HEK293T (cell line): ENCODE measurements around the gene GPRASP3.
"Not testable (repeated sequence)": the region's sequence is repeated elsewhere in the genome, so short reads cannot be mapped to it uniquely, and the experiment has no call there.

Experiments used
- CTCF ChIA-PET: fragments of 350-600 bp; formaldehyde crosslinking; extraction: SDS; loops from one replicate; lab custom pipeline; 2021; ENCODE audit warnings: antibody characterized with exemption, inconsistent platforms; lab: Yijun Ruan, JAX
- POLR2A ChIA-PET: fragments of 350-600 bp; formaldehyde crosslinking; extraction: SDS; loops from one replicate; lab custom pipeline; 2020; ENCODE audit warnings: antibody characterized with exemption, inconsistent platforms; lab: Yijun Ruan, JAX
- DNase-seq: peaks from one replicate; pipeline ENCODE4 v3.0.0; 2012; ENCODE audit warnings: mixed read lengths; ENCODE audit errors: extremely low spot score
- ARNT ChIP-seq: fragments of 450-650 bp; IDR thresholded peaks from 2 replicates; pipeline ENCODE4 v1.6.1; 2017; ENCODE audit warnings: mild to moderate bottlenecking
- BHLHE40 ChIP-seq: fragments of 450-650 bp; IDR thresholded peaks from 2 replicates; pipeline ENCODE4 v1.6.1; 2016; ENCODE audit warnings: mild to moderate bottlenecking, moderate library complexity, borderline replicate concordance
- CTBP1 ChIP-seq: fragments of 450-650 bp; IDR thresholded peaks from 2 replicates; pipeline ENCODE4 v1.6.1; 2016; ENCODE audit warnings: borderline replicate concordance
- ELF4 ChIP-seq: fragments of 450-650 bp; IDR thresholded peaks from 2 replicates; pipeline ENCODE4 v1.6.1; 2017; ENCODE audit warnings: antibody characterized with exemption
- FOXA1 ChIP-seq: fragments of 450-650 bp; IDR thresholded peaks from 2 replicates; pipeline ENCODE4 v1.6.1; 2016; ENCODE audit warnings: mild to moderate bottlenecking
- FOXK2 ChIP-seq: fragments of 450-650 bp; IDR thresholded peaks from 2 replicates; pipeline ENCODE4 v1.6.1; 2016; ENCODE audit warnings: mild to moderate bottlenecking
- FOXM1 ChIP-seq: fragments of 450-650 bp; IDR thresholded peaks from 2 replicates; pipeline ENCODE4 v1.6.1; 2017; ENCODE audit warnings: mild to moderate bottlenecking, borderline replicate concordance
- HDGF ChIP-seq: fragments of 450-650 bp; IDR thresholded peaks from 2 replicates; pipeline ENCODE4 v1.6.1; 2017; ENCODE audit warnings: antibody characterized with exemption, borderline replicate concordance
- L3MBTL2 ChIP-seq: fragments of 450-650 bp; conservative IDR thresholded peaks from 2 replicates; pipeline ENCODE4 v1.6.1; 2016; ENCODE audit warnings: mild to moderate bottlenecking
- LEF1 ChIP-seq: fragments of 450-650 bp; IDR thresholded peaks from 2 replicates; pipeline ENCODE4 v1.6.1; 2017; ENCODE audit warnings: mild to moderate bottlenecking, borderline replicate concordance
- NFRKB ChIP-seq: fragments of 450-650 bp; IDR thresholded peaks from 2 replicates; pipeline ENCODE4 v1.6.1; 2016; ENCODE audit warnings: mild to moderate bottlenecking, moderate library complexity
- SP1 ChIP-seq: fragments of 450-650 bp; IDR thresholded peaks from 2 replicates; pipeline ENCODE4 v1.6.1; 2017
- SUZ12 ChIP-seq: fragments of 450-650 bp; IDR thresholded peaks from 2 replicates; pipeline ENCODE4 v1.6.1; 2016; ENCODE audit warnings: mild to moderate bottlenecking
- TARDBP ChIP-seq: fragments of 450-650 bp; IDR thresholded peaks from 2 replicates; pipeline ENCODE4 v1.6.1; 2016
- ZNF384 ChIP-seq: fragments of 450-650 bp; IDR thresholded peaks from 2 replicates; pipeline ENCODE4 v1.6.1; 2016
- TF ChIP-seq, protein P1 (sequence below): fragments of 450-650 bp; IDR thresholded peaks from 2 replicates; pipeline ENCODE4 v1.6.1; 2016

GPRASP3 gene, protein sequence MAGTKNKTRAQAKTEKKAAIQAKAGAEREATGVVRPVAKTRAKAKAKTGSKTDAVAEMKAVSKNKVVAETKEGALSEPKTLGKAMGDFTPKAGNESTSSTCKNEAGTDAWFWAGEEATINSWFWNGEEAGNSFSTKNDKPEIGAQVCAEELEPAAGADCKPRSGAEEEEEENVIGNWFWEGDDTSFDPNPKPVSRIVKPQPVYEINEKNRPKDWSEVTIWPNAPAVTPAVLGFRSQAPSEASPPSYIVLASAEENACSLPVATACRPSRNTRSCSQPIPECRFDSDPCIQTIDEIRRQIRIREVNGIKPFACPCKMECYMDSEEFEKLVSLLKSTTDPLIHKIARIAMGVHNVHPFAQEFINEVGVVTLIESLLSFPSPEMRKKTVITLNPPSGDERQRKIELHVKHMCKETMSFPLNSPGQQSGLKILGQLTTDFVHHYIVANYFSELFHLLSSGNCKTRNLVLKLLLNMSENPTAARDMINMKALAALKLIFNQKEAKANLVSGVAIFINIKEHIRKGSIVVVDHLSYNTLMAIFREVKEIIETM

DNA sequence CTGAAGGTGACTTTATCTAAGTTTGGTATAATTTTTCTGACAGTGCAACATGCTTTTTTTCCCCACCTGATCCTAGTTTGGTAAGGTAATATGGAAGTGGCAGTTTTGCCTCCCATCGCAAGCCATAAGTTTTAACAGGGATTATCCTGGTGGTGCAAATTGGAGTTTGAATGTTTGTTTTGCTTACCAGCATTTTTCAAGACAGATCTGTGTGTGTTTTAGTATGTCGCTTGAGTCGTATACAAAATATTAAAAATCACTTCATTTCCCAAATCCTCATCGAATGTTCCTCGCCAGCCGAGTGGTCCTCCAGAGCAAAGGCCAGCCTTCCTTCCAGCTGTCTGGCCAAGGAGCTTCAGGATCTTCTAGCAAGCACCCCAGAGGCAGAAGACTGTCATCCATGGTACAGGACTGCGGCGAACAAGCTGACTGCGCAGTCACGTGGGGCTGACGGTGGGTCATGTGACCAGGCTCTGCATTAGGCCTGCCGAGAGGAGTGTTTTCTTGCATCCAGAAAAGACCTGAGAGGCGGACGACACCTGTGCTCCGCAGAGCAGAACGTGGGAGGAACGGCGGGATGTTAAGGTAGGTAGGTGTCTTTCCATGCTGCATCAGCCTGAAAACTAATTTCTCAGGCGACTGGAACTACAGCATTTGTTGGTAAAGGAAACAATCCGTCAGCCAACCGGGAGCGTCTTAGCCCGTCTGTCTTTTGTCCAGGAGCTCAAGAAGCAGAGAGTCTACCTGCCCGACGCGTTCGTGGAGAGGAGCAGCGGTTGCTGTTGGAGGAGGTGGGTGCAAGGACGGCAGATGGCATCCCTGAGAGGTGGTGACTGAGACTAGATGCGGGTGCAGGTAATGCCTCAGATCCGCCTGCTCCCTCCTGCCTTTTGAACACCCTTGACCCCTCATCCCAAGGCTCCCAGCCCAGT, at the start of gene GPRASP3:
TSS of gene GPRASP3 (plus strand) at position 507 of the 932 bp plus-strand sequence. CDS start 28,253 bp downstream, outside the sequence.
- TF ChIP-seq ELF4 (no peak), L3MBTL2 (peak; percentile 94)
- ChIA-PET CTCF (no interaction called here), POLR2A (no interaction called here)
- DNase-seq = peak; percentile 81

DNA sequence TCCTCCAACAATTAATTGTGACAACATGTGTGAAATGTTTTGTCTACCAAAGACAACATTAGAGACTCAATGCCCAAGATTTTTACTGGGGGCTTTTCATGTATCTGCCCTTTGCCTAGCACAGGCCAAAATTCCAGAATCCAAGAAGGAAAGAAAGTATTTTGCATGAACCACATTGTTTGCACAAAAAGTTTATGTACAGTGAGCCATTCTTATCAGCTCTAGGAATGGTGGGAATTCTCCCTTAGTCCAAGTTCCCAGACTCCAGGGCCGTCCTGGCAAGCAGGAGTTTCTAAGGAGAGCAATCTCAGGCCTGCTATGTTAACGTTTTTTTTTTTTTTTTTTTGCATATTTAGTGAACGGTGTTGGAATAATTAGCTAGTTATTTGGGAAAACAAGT, 47.7 kb upstream of the GPRASP3 start:
- POLR2A ChIA-PET = no interaction called here
- CTCF ChIA-PET = no interaction called here

GRCh38 chrX:102677479-102677878, 43.1 kb upstream of the GPRASP3 start:
- CTCF ChIA-PET, DNase-seq, POLR2A ChIA-PET: not testable (repeated sequence)

More for the DNA sequence above, 47.7 kb upstream of the GPRASP3 start:
- no peak for DNase-seq
- TF ChIP-seq NFRKB (no peak), LEF1 (no peak), SP1 (no peak)

GRCh38 chrX:102684772-102685520, 35.6 kb upstream of the GPRASP3 start:
- no peak for DNase-seq
- POLR2A ChIA-PET = no interaction called here
- CTCF ChIA-PET = no interaction called here
- no peak for TF ChIP-seq SP1
- TF ChIP-seq ARNT = no peak
- no peak for TF ChIP-seq NFRKB
- no peak for TF ChIP-seq HDGF
- no peak for TF ChIP-seq FOXA1
- TF ChIP-seq LEF1 = no peak
- no peak for TF ChIP-seq FOXM1
- TF ChIP-seq TARDBP = no peak

DNA sequence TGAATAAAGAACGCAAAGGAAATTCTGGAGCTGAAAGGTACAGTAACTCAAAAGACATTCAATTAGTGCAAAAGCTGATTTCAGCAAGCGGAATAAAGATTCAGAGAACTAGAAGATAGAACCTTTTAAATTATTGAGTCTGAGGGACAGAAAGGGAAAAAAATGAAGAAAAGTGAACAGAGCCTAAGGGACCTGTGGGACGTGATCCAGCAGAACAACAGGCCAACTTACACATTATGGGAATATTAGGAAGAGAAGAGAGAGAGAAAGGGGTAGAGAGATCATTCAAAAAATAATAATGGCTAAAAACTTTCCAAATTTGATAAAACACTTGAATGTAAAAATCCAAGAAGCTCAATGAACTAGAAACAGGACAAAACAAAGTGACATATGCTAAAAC, 25.8 kb upstream of the GPRASP3 start:
- POLR2A ChIA-PET = no interaction called here
- DNase-seq = no peak
- CTCF ChIA-PET = no interaction called here
- TF ChIP-seq ELF4 (no peak), SP1 (no peak), FOXK2 (no peak), ZNF384 (no peak), LEF1 (no peak), HDGF (no peak), L3MBTL2 (no peak), FOXA1 (no peak), FOXM1 (no peak)
- TF ChIP-seq, protein P1, sequence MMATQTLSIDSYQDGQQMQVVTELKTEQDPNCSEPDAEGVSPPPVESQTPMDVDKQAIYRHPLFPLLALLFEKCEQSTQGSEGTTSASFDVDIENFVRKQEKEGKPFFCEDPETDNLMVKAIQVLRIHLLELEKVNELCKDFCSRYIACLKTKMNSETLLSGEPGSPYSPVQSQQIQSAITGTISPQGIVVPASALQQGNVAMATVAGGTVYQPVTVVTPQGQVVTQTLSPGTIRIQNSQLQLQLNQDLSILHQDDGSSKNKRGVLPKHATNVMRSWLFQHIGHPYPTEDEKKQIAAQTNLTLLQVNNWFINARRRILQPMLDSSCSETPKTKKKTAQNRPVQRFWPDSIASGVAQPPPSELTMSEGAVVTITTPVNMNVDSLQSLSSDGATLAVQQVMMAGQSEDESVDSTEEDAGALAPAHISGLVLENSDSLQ = no peak

- DNase-seq = no peak
- POLR2A ChIA-PET = no interaction called here
- TF ChIP-seq TARDBP (no peak), SUZ12 (no peak), ARNT (no peak), LEF1 (no peak)
- CTCF ChIA-PET = interaction anchor here (0.6 kb wide), 1 partner anchor 522 kb away, joined by 3 read pairs; no protein-coding TSS in a partner anchor
Measured at GRCh38 chrX:102696306-102696705, 24.2 kb upstream of the GPRASP3 start.

DNA sequence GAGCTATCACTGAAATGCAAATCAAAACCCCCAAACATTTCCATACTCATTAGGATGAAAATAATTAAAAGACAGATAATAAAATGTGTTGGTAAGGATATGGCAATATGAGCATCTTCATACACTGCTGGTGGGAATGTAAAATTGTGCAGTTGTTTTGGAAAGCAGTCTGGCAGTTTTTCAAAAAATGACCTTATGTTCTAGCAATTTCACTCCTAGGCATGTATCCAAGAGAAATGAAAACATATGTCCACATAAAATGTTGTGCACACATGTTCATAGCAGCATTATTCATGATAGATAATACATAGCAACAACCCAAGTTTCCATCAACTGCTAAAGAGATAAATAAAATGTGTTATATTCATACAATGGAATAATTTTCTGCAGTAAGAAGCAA, 23.0 kb upstream of the GPRASP3 start:
- no peak for TF ChIP-seq L3MBTL2
- TF ChIP-seq, protein P1 = no peak
- no peak for TF ChIP-seq TARDBP
- no peak for TF ChIP-seq FOXA1
- TF ChIP-seq HDGF = no peak
- TF ChIP-seq FOXK2 = no peak
- no peak for TF ChIP-seq NFRKB
- TF ChIP-seq FOXM1 = no peak
- TF ChIP-seq ARNT = no peak
- TF ChIP-seq CTBP1 = no peak
- TF ChIP-seq ZNF384 = no peak
- TF ChIP-seq BHLHE40 = no peak
- no peak for TF ChIP-seq ELF4
- no peak for TF ChIP-seq LEF1
- no peak for TF ChIP-seq SUZ12
- TF ChIP-seq SP1 = no peak
- DNase-seq = no peak
- CTCF ChIA-PET = no interaction called here

More for the DNA sequence above, 23.0 kb upstream of the GPRASP3 start:
- POLR2A ChIA-PET = no interaction called here
